Measurements from ENCODE around the gene ST6GAL2.

The ST6GAL2 gene

DNA sequence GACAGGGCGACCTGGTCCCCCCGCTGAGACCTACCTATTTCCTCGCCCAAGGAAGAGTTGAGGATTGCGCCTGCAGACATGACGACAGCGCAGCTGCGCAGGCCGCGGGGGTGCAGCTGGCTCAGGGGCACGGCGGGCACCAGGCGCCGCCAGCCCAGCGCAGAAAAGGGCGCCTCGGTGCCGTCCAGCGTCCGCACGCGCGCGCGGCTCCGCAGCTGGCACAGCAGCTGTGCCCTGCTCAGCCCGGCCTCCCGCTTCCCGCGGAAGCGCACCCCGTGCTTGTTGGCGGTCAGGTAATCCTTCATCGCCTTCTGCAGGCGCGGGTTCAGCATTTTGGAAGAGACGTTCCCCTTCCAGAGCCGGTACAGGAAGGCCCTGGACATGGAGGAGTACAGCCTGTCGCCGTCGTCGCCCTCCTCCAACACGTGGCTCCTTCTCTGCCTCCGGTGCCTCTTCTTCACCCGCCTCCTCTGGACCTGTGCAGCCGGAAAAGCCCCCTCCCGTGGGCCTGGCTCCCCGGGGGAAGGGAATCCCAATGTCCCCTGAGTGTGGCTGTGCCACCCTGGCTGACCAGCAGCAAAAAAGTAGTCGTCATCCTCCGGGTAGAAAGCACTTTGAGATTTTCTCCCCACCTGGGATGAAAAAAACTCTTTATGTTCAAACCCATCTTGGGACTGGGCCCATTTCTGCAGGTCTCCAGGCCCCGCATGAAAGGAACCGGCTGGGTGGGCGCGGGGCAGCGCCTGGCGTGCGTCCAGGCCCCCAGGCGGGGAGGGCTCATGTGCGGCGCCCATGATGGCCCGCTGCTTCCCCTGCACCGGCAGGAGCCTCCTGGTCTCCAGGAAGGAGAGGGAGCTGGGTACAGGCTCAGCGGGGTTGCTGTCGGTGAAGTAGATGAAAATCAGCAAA lies 42.7 kb downstream of the ST6GAL2 start:
- TF ChIP-seq, protein P1, sequence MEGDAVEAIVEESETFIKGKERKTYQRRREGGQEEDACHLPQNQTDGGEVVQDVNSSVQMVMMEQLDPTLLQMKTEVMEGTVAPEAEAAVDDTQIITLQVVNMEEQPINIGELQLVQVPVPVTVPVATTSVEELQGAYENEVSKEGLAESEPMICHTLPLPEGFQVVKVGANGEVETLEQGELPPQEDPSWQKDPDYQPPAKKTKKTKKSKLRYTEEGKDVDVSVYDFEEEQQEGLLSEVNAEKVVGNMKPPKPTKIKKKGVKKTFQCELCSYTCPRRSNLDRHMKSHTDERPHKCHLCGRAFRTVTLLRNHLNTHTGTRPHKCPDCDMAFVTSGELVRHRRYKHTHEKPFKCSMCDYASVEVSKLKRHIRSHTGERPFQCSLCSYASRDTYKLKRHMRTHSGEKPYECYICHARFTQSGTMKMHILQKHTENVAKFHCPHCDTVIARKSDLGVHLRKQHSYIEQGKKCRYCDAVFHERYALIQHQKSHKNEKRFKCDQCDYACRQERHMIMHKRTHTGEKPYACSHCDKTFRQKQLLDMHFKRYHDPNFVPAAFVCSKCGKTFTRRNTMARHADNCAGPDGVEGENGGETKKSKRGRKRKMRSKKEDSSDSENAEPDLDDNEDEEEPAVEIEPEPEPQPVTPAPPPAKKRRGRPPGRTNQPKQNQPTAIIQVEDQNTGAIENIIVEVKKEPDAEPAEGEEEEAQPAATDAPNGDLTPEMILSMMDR (IDR thresholded peaks at IDR 0.05; ENCODE audit: control insufficient read depth, extremely low read depth, insufficient read depth), result no peak
- no peak overlapping the region for H3K4me3 ChIP-seq (ENCODE audit: low read depth, low read length)
- no peak for DNase-seq (ENCODE audit: low read depth)

DNA sequence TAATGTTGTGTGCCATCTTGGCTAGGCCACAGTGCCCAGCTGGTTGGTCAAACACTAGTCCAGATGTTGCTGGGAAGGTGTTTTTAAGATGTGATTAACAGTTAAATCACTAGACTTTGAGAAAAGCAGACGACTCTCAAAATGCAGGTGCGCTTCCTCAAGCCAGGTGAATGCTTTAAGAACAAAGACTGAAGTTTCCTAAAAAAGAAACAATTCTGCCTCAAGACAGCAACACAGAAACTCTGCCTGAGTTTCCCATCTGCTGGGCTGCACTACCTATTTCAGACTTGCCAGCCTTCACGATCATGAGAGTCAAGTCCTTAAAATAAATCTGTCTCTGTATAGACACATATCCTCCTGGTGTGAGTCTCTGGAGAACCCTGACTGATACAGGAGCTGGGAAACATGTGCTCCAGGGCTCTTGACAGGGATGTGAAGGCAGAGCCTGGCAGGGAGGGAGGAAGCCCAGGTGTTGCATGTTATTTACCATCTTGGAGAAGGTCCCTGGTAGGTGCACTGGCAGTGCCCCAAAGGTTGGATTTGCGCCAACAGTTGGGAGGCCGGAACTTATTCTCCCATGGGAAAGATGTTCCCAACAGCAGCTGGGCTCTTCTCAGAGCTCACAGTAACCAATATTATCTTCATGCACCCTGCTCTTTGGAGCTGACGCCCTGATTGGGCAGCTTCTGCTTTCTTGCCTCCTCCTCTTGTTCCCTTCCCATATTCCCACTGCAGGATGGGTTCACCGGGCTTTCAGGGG lies 43.9 kb downstream of the ST6GAL2 start:
- H3K4me3 ChIP-seq (ENCODE audit: low read depth, low read length), result no peak overlapping the region
- DNase-seq (ENCODE audit: low read depth), result peak; percentile 92
- TF ChIP-seq, protein P1 (IDR thresholded peaks at IDR 0.05; ENCODE audit: control insufficient read depth, extremely low read depth, insufficient read depth), result no peak

DNA sequence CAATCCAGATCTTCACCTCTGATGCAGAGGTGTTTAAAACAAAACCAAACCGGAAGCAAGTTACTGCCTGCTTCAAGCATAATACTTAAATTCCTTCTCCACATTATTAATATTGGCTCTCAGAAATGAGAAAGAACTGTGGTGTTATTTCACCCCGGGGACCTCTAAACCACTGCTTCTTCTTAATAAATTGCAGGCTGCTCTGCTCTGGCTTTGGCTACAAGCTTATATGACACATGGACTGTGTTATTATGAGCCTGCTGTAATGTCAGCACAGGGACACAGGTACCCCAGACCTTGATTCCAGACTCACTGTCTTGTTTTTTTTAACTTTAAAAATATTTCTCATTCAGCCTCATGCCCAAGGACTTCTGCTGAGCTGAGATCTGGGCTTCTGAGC lies 45.1 kb downstream of the ST6GAL2 start:
- TF ChIP-seq, protein P1 (IDR thresholded peaks at IDR 0.05; ENCODE audit: control insufficient read depth, extremely low read depth, insufficient read depth), result no peak
- DNase-seq (ENCODE audit: low read depth), result no peak

DNA sequence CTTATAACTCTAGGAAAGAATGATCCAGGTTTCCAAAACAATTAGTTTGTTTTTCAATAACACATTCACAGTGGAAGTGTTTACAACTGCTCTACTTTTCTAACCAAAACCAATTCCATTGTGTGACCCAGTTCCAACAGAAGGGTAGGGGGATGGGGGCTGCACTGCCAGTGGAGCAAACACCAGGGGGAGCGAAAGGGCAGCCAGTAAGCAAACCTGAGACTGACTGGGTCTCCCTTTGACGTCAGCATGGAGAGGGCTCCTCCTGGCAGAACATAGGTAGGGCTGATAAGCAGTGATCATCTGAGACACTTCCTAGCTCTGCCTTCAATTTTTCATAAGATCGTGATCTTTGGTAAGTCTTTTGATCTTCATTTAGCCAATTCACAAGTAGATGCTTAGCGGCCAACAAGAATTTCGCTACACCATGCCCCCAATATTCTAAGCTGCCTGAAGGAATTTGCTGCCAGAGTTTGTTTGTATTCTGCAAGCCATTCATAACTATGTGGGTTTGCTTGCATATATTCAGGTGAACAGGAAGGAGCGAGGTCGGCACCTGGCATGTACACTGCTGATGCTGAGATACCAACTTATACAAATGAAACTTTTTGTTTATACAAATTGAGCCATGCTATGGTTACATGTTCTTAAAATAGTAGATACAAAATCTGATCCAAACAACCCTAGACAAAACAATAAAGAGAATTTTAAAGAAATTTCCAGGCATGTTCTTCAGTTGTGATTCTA lies 45.9 kb downstream of the ST6GAL2 start:
- DNase-seq (ENCODE audit: low read depth), result peak; percentile 63
- TF ChIP-seq, protein P1 (IDR thresholded peaks at IDR 0.05; ENCODE audit: control insufficient read depth, extremely low read depth, insufficient read depth), result peak; percentile 49

More for the DNA sequence above, 45.1 kb downstream of the ST6GAL2 start:
- H3K4me3 ChIP-seq (ENCODE audit: low read depth, low read length), result no peak overlapping the region; the same call in 1 of the 2 replicates

DNA sequence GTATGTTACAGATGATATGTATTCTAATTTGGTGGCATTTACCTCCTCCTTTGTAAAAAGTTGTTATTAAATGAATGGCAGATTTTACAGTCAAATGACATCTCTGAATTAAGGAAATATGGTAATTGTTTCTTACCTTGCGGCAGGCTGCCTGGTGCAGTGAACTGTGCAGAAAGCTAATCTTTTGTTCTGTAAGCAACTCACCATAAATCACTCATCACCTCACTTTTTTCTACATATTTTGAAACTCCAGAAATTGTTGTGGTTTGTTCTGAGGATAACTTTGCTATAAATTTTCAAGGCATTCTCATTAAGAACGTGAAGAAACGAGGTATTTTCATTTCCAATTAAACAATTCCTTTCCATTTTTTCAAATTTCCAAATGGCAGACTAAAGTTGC lies 52.7 kb downstream of the ST6GAL2 start:
- no peak for DNase-seq (ENCODE audit: low read depth)
- H3K4me3 ChIP-seq (ENCODE audit: low read depth, low read length), result no peak overlapping the region
- TF ChIP-seq, protein P1 (IDR thresholded peaks at IDR 0.05; ENCODE audit: control insufficient read depth, extremely low read depth, insufficient read depth), result no peak

More for the DNA sequence above, 45.9 kb downstream of the ST6GAL2 start:
- H3K4me3 ChIP-seq (ENCODE audit: low read depth, low read length), result no peak overlapping the region; the same call in 1 of the 2 replicates

DNA sequence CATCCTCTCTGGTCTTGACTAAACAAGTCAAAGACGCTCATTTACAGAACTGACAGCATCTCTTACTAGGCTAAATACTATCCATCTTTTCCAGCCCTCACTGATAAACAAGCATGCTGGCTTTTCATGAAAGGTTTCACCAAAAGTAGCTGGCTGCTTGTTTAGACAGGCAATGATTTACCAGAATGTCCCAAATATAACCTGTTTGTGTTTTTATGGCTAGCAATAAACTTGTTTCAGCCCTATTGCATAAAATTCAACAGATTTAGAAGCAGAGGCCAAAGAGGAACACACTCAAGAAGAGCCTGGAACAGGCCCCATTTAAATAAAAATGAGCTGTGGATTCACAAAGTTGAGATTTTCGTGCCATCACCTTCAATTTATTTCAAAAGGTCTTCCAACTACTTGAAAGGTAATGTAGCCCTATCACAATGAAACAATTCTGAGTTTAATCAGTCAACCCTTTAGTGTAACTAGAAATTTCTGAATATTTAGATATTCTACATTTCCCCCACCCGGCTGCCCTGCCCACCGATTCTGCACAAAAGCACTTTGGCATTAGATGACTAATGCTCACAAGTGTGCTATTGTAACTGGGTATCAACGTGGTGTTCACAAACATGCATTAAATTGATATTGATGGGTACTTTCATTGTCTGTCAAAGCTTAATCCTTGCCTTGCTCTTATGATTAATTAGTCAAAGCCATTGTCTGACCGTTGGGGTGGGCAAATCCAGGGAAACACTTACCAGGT lies 54.0 kb downstream of the ST6GAL2 start:
- TF ChIP-seq, protein P1 (IDR thresholded peaks at IDR 0.05; ENCODE audit: control insufficient read depth, extremely low read depth, insufficient read depth), result no peak
- H3K4me3 ChIP-seq (ENCODE audit: low read depth, low read length), result no peak overlapping the region
- no peak for DNase-seq (ENCODE audit: low read depth)

Data from LNCaP clone FGC (cell line).